ENCODE data around the gene ACTC1.

The ACTC1 gene

GRCh38 chr15:34755419-34755773, 40.0 kb downstream of the ACTC1 start:
- no peak for DNase-seq

GRCh38 chr15:34754674-34755418, 40.5 kb downstream of the ACTC1 start, which contains the start of gene GJD2:
Gene GJD2 (minus strand): TSS chr15:34754998. CDS start chr15:34754488, 510 bp downstream.
- no peak for DNase-seq

GRCh38 chr15:34754171-34754601, 41.2 kb downstream of the ACTC1 start:
- DNase-seq, result no peak

- DNase-seq, result peak; percentile 62
Observed at GRCh38 chr15:34753236-34753894, 42.0 kb downstream of the ACTC1 start.

GRCh38 chr15:34749691-34750090, 45.7 kb downstream of the ACTC1 start:
- DNase-seq, result no peak

Data from fibroblast of skin of scalp (primary cell).